Naive B cell (primary cell): ENCODE data around the gene NEK8. TPM values are rescaled to one million over a fixed set of nuclear protein-coding genes. Genes with fewer than 3 reads are reported as not detected.
"Not testable (repeated sequence)": the region's sequence is repeated elsewhere in the genome, so short reads cannot be mapped to it uniquely, and the experiment has no call there.

Experiments
- ATAC-seq, 2 donors: fragments of 150-1000 bp; cut with Tn5 transposase; 2 replicates each; pipeline ENCODE4 v1.10.0; 2021; ENCODE audit warnings: low read depth in 2 of 2, mild to moderate bottlenecking in 2 of 2, moderate library complexity in 2 of 2
- DNase-seq: peaks from one replicate; pipeline ENCODE4 v3.0.0; 2022
- H3K27ac Mint-ChIP-seq, 6 donors: one replicate each; pipeline ENCODE4 v1.8.0; 2020 to 2022; ENCODE audit warnings: mild to moderate bottlenecking in 6 of 6, mixed read lengths in 6 of 6, moderate library complexity in 5 of 6, inconsistent platforms in 2 of 6
- H3K27me3 Mint-ChIP-seq, 3 donors: one replicate each; pipeline ENCODE4 v1.8.0; 2021 to 2022; ENCODE audit warnings: mixed read lengths in 3 of 3, mild to moderate bottlenecking in 1 of 3
- H3K36me3 Mint-ChIP-seq, 2 donors: one replicate each; pipeline ENCODE4 v1.8.0; 2020 to 2022; ENCODE audit warnings: mixed read lengths in 2 of 2, inconsistent platforms in 1 of 2, mild to moderate bottlenecking in 1 of 2
- H3K4me1 Mint-ChIP-seq, 3 donors: one replicate each; pipeline ENCODE4 v1.8.0; 2020 to 2022; ENCODE audit warnings: mixed read lengths in 3 of 3, inconsistent platforms in 1 of 3, mild to moderate bottlenecking in 1 of 3, moderate library complexity in 1 of 3
- H3K4me3 Mint-ChIP-seq, 8 donors: one replicate each; pipeline ENCODE4 v1.8.0; 2020 to 2022; ENCODE audit warnings: mild to moderate bottlenecking in 8 of 8, mixed read lengths in 8 of 8, moderate library complexity in 8 of 8, inconsistent platforms in 2 of 8
- H3K9me3 Mint-ChIP-seq, 7 donors: one replicate each; pipeline ENCODE4 v1.8.0; 2020 to 2022; ENCODE audit warnings: mixed read lengths in 7 of 7, mild to moderate bottlenecking in 5 of 7, inconsistent platforms in 2 of 7, moderate library complexity in 1 of 7
- polyA plus RNA-seq, 6 donors: library from polyadenylated mRNA; unstranded; fragments of 300-500 nt; fragmentation: Illumina TruSeq; gene quantifications; one replicate each; pipeline ENCODE4 v1.2.3, GENCODE V29; 2021; ENCODE audit warnings: low read depth in 6 of 6

Gene NEK8
- polyA plus RNA-seq, 6 donors from 2014 or later, result 14.5 to 26.1 (median 19.6) TPM

GRCh38 chr17:28724500-28725165, 4.0 kb upstream of the NEK8 start:
- DNase-seq, result no peak
- H3K27ac Mint-ChIP-seq, result peak overlapping the region; percentile 16 to 92 (median 80)
- H3K9me3 Mint-ChIP-seq, result no peaks in the 10 kb centered on the region
- ATAC-seq, result no peak
- H3K4me1 Mint-ChIP-seq, result peaks cover 58 to 77% (median 65%) of the 10 kb centered on the region in 3 donors
- H3K4me3 Mint-ChIP-seq, result peak overlapping the region; percentile 80 to 100 (median 86)
- H3K36me3 Mint-ChIP-seq, result peaks cover 10 to 16% of the 10 kb centered on the region in 2 donors
- no peaks in the 10 kb centered on the region for H3K27me3 Mint-ChIP-seq

- DNase-seq (no peak), ATAC-seq (no peak)
- peaks cover 10 to 11% of the 10 kb centered on the region in 2 donors for H3K36me3 Mint-ChIP-seq
- peak overlapping the region; percentile 80 to 100 (median 86) for H3K4me3 Mint-ChIP-seq
- H3K27me3 Mint-ChIP-seq, result no peaks in the 10 kb centered on the region
- H3K4me1 Mint-ChIP-seq, result peaks cover 56 to 75% (median 64%) of the 10 kb centered on the region in 3 donors
- peak overlapping the region; percentile 69 to 92 (median 82) for H3K27ac Mint-ChIP-seq
- no peaks in the 10 kb centered on the region for H3K9me3 Mint-ChIP-seq
These were observed 3.4 kb upstream of the NEK8 start for GRCh38 chr17:28725166-28725659.

- H3K36me3 Mint-ChIP-seq, result peaks cover 6 to 10% of the 10 kb centered on the region in 2 donors
- H3K4me1 Mint-ChIP-seq, result peaks cover 56 to 71% (median 59%) of the 10 kb centered on the region in 3 donors
- no peaks in the 10 kb centered on the region for H3K9me3 Mint-ChIP-seq
- peak overlapping the region; percentile 80 to 100 (median 88) for H3K4me3 Mint-ChIP-seq
- no peaks in the 10 kb centered on the region for H3K27me3 Mint-ChIP-seq
- ATAC-seq, result no peak
- DNase-seq, result no peak
- H3K27ac Mint-ChIP-seq, result peak overlapping the region in 5 of 6 donors; percentile 22 to 92 (median 82)
These were observed 2.8 kb upstream of the NEK8 start for GRCh38 chr17:28725660-28726225.

- H3K27me3 Mint-ChIP-seq, result no peaks in the 10 kb centered on the region
- peaks cover 55 to 71% (median 58%) of the 10 kb centered on the region in 3 donors for H3K4me1 Mint-ChIP-seq
- peak within 1 kb of the TSS; percentile 95 to 100 (median 97) for H3K4me3 Mint-ChIP-seq
- H3K27ac Mint-ChIP-seq, result peak within 1 kb of the TSS; percentile 99 to 100 (median 100)
- DNase-seq, result peak; percentile 71
- ATAC-seq, result peak; percentile 20 to 24
- H3K9me3 Mint-ChIP-seq, result no peaks in the 10 kb centered on the region
- H3K36me3 Mint-ChIP-seq, result peaks cover 6 to 10% of the 10 kb centered on the region in 2 donors
These were observed 2.4 kb upstream of the NEK8 start, which contains the start of gene TLCD1 for GRCh38 chr17:28726226-28726626. Gene TLCD1, minus strand, starts transcription at chr17:28726233. Its CDS starts 136 bp downstream, at chr17:28726097.

- peaks cover 6 to 10% of the 10 kb centered on the region in 2 donors for H3K36me3 Mint-ChIP-seq
- H3K4me3 Mint-ChIP-seq, result peak overlapping the region; percentile 95 to 100 (median 97)
- H3K4me1 Mint-ChIP-seq, result peaks cover 52 to 68% (median 58%) of the 10 kb centered on the region in 3 donors
- DNase-seq, result peak; percentile 89
- no peaks in the 10 kb centered on the region for H3K27me3 Mint-ChIP-seq
- ATAC-seq, result peak; percentile 29 to 30
- H3K27ac Mint-ChIP-seq, result peak overlapping the region; percentile 99 to 100 (median 100)
- no peaks in the 10 kb centered on the region for H3K9me3 Mint-ChIP-seq
These were observed 1.7 kb upstream of the NEK8 start for GRCh38 chr17:28726627-28727491.

- Mint-ChIP-seq H3K9me3 (no peaks in the 10 kb centered on the region), H3K27me3 (no peaks in the 10 kb centered on the region), H3K27ac (peak overlapping the region in 5 of 6 donors; percentile 17 to 100 (median 82)), H3K4me3 (peak overlapping the region in 5 of 8 donors; percentile 18 to 100 (median 97)), H3K4me1 (peaks cover 47 to 62% (median 62%) of the 10 kb centered on the region in 3 donors), H3K36me3 (no peaks in the 10 kb centered on the region)
- ATAC-seq (no peak), DNase-seq (no peak)
These were observed 1.4 kb downstream of the NEK8 start for GRCh38 chr17:28729950-28730330.

- Mint-ChIP-seq H3K4me1 (peaks cover 26 to 69% (median 58%) of the 10 kb centered on the region in 3 donors), H3K9me3 (no peaks in the 10 kb centered on the region), H3K27me3 (no peaks in the 10 kb centered on the region), H3K4me3 (peak overlapping the region in 3 of 8 donors; percentile 13 to 51 (median 37)), H3K27ac (peak overlapping the region in 2 of 6 donors; percentile 22 to 54), H3K36me3 (peaks cover 0 to under 1% of the 10 kb centered on the region in 2 donors)
- no peak for ATAC-seq
- no peak for DNase-seq
These were observed 4.8 kb downstream of the NEK8 start for GRCh38 chr17:28733346-28733745.

GRCh38 chr17:28734712-28735241, 6.2 kb downstream of the NEK8 start:
- DNase-seq (no peak), ATAC-seq (no peak)
- H3K27ac Mint-ChIP-seq, result peak overlapping the region in 3 of 6 donors; percentile 29 to 69 (median 49)
- peak overlapping the region in 2 of 8 donors; percentile 3 to 51 for H3K4me3 Mint-ChIP-seq
- H3K36me3 Mint-ChIP-seq, result peaks cover 0 to 4% of the 10 kb centered on the region in 2 donors
- peaks cover 27 to 70% (median 60%) of the 10 kb centered on the region in 3 donors for H3K4me1 Mint-ChIP-seq
- H3K27me3 Mint-ChIP-seq, result no peaks in the 10 kb centered on the region
- H3K9me3 Mint-ChIP-seq, result peaks cover 0 to 2% (median 0%) of the 10 kb centered on the region in 7 donors

GRCh38 chr17:28735242-28735722, 6.7 kb downstream of the NEK8 start:
- H3K27me3 Mint-ChIP-seq, result no peaks in the 10 kb centered on the region
- peak overlapping the region in 2 of 8 donors; percentile 3 to 47 for H3K4me3 Mint-ChIP-seq
- no peak for ATAC-seq
- no peak for DNase-seq
- peak overlapping the region in 2 of 6 donors; percentile 29 to 49 for H3K27ac Mint-ChIP-seq
- H3K36me3 Mint-ChIP-seq, result peaks cover 0 to 4% of the 10 kb centered on the region in 2 donors
- peaks cover 0 to 2% (median 0%) of the 10 kb centered on the region in 7 donors for H3K9me3 Mint-ChIP-seq
- H3K4me1 Mint-ChIP-seq, result peaks cover 27 to 72% (median 60%) of the 10 kb centered on the region in 3 donors

GRCh38 chr17:28735913-28736769, 7.6 kb downstream of the NEK8 start:
- peaks cover 36 to 75% (median 69%) of the 10 kb centered on the region in 3 donors for H3K4me1 Mint-ChIP-seq
- not testable (repeated sequence) for H3K36me3 Mint-ChIP-seq, DNase-seq, H3K27me3 Mint-ChIP-seq, H3K9me3 Mint-ChIP-seq, ATAC-seq
- H3K27ac Mint-ChIP-seq, result peak overlapping the region in 3 of 6 donors; percentile 52 to 100 (median 99)
- peak overlapping the region in 1 of 8 donors; percentile 15 for H3K4me3 Mint-ChIP-seq

GRCh38 chr17:28737316-28737715, 8.7 kb downstream of the NEK8 start:
- H3K36me3 Mint-ChIP-seq, result peaks cover 0 to 4% of the 10 kb centered on the region in 2 donors
- H3K27ac Mint-ChIP-seq, result peak overlapping the region; percentile 79 to 100 (median 100)
- H3K4me3 Mint-ChIP-seq, result peak overlapping the region in 7 of 8 donors; percentile 30 to 81 (median 64)
- H3K4me1 Mint-ChIP-seq, result peaks cover 43 to 83% (median 80%) of the 10 kb centered on the region in 3 donors
- H3K27me3 Mint-ChIP-seq, result no peaks in the 10 kb centered on the region
- ATAC-seq (no peak), DNase-seq (no peak)
- H3K9me3 Mint-ChIP-seq, result peaks cover 0 to 2% (median 0%) of the 10 kb centered on the region in 7 donors
